ENCODE results near the gene CERS4.
A peak's percentile ranks its signal among the peaks of the same experiment; 100 is the strongest.
"Not testable (repeated sequence)": the region's sequence is repeated elsewhere in the genome, so short reads cannot be mapped to it uniquely, and the experiment has no call there.

Gene CERS4

GRCh38 chr19:8244442-8244841 is 35.3 kb downstream of the CERS4 start:
- DNase-seq, result no peak

GRCh38 chr19:8245869-8246835 is 37.0 kb downstream of the CERS4 start:
- DNase-seq, result no peak

- DNase-seq, result not testable (repeated sequence)
Measured at GRCh38 chr19:8247129-8247890, 38.1 kb downstream of the CERS4 start.

- DNase-seq, result no peak
Measured at GRCh38 chr19:8248348-8249328, 39.5 kb downstream of the CERS4 start.

GRCh38 chr19:8250596-8250995 is 41.4 kb downstream of the CERS4 start:
- DNase-seq, result no peak

- no peak for DNase-seq
Measured at GRCh38 chr19:8251025-8251472, 41.9 kb downstream of the CERS4 start.

- DNase-seq, result peak; percentile 81
Measured at GRCh38 chr19:8252922-8253589, 43.9 kb downstream of the CERS4 start.

- no peak for DNase-seq
Measured at GRCh38 chr19:8253678-8254077, 44.5 kb downstream of the CERS4 start.

- no peak for DNase-seq
Measured at GRCh38 chr19:8254286-8255001, 45.3 kb downstream of the CERS4 start.

GRCh38 chr19:8255426-8256125 is 46.4 kb downstream of the CERS4 start:
- DNase-seq, result no peak

- no peak for DNase-seq
Measured at GRCh38 chr19:8256276-8257051, 47.3 kb downstream of the CERS4 start.

GRCh38 chr19:8257052-8257443 is 47.9 kb downstream of the CERS4 start:
- no peak for DNase-seq

GRCh38 chr19:8259142-8259921 is 50.2 kb downstream of the CERS4 start:
- DNase-seq, result no peak

- no peak for DNase-seq
Measured at GRCh38 chr19:8259922-8260247, 50.7 kb downstream of the CERS4 start.

GRCh38 chr19:8261347-8261746 is 52.2 kb downstream of the CERS4 start:
- DNase-seq, result no peak

- DNase-seq, result no peak
Measured at GRCh38 chr19:8261881-8262280, 52.7 kb downstream of the CERS4 start.

- no peak for DNase-seq
Measured at GRCh38 chr19:8262431-8262830, 53.3 kb downstream of the CERS4 start.

GRCh38 chr19:8264248-8264647 is 55.1 kb downstream of the CERS4 start:
- DNase-seq, result not testable (repeated sequence)

GRCh38 chr19:8265872-8266271 is 56.7 kb downstream of the CERS4 start:
- DNase-seq, result no peak

All from RPMI8226 (cell line).